ENCODE data around the gene CASTOR1. TPM values are rescaled to one million over a fixed set of nuclear protein-coding genes. Genes with fewer than 3 reads are reported as not detected.

Gene CASTOR1
- total and polyA plus RNA-seq, 2 donors (not counting 1 experiment from before 2014, with no cell fraction given) = 2.7 to 5.0 TPM

- no peak for TF ChIP-seq CTCF (conservative IDR thresholded peaks at IDR 0.05 in 1 of 2, IDR thresholded peaks at IDR 0.05 in 1 of 2; ENCODE audit: low read depth in 1 of 2, low read length in 2 of 2)
- no peak for TF ChIP-seq EZH2 (IDR thresholded peaks at IDR 0.05; ENCODE audit: low read length, missing control alignments)
- no peak overlapping the region for H2AFZ ChIP-seq (ENCODE audit: low read length)
- no peak overlapping the region for H3K9ac ChIP-seq (ENCODE audit: insufficient read depth, low read length)
- no peaks in the 10 kb centered on the region for H3K9me3 ChIP-seq (ENCODE audit: control insufficient read depth, insufficient read depth, low read depth, low read length)
- no peaks in the 10 kb centered on the region for H3K27me3 ChIP-seq (ENCODE audit: control insufficient read depth, insufficient read depth, low read length)
- no peaks in the 10 kb centered on the region for H3K79me2 ChIP-seq (ENCODE audit: control insufficient read depth, insufficient read depth, low read length)
- no peak overlapping the region for H3K27ac ChIP-seq (ENCODE audit: insufficient read depth, low read length)
- DNase-seq (ENCODE audit: low read depth in 2 of 2) = no peak
- no peak overlapping the region for H3K4me3 ChIP-seq (replicated peaks in 1 of 4; ENCODE audit: control extremely low read depth in 1 of 4, insufficient read depth in 1 of 4, low read depth in 3 of 4, low read length in 4 of 4)
- no peak overlapping the region for H3K4me2 ChIP-seq (ENCODE audit: extremely low read depth, insufficient read depth, low read length)
- no peaks in the 10 kb centered on the region for H3K4me1 ChIP-seq (ENCODE audit: control insufficient read depth, extremely low read depth, insufficient read depth, low read length)
- H4K20me1 ChIP-seq (ENCODE audit: control insufficient read depth, extremely low read depth, insufficient read depth, low read length) = no peaks in the 10 kb centered on the region
- H3K36me3 ChIP-seq (ENCODE audit: control insufficient read depth, insufficient read depth, low read length) = peaks cover 43% of the 10 kb centered on the region
These were observed 45.3 kb upstream of the CASTOR1 start for GRCh38 chr22:30334646-30335045.

- H3K36me3 ChIP-seq (ENCODE audit: control insufficient read depth, insufficient read depth, low read length) = peaks cover 38% of the 10 kb centered on the region
- no peak for TF ChIP-seq CTCF (conservative IDR thresholded peaks at IDR 0.05 in 1 of 2, IDR thresholded peaks at IDR 0.05 in 1 of 2; ENCODE audit: low read depth in 1 of 2, low read length in 2 of 2)
- TF ChIP-seq EZH2 (IDR thresholded peaks at IDR 0.05; ENCODE audit: low read length, missing control alignments) = no peak
- no peaks in the 10 kb centered on the region for H3K4me1 ChIP-seq (ENCODE audit: control insufficient read depth, extremely low read depth, insufficient read depth, low read length)
- no peak overlapping the region for H3K4me3 ChIP-seq (replicated peaks in 1 of 4; ENCODE audit: control extremely low read depth in 1 of 4, insufficient read depth in 1 of 4, low read depth in 3 of 4, low read length in 4 of 4)
- no peak for DNase-seq (ENCODE audit: low read depth in 2 of 2)
- no peak overlapping the region for H2AFZ ChIP-seq (ENCODE audit: low read length)
- H3K27me3 ChIP-seq (ENCODE audit: control insufficient read depth, insufficient read depth, low read length) = no peaks in the 10 kb centered on the region
- H3K4me2 ChIP-seq (ENCODE audit: extremely low read depth, insufficient read depth, low read length) = no peak overlapping the region
- H3K9me3 ChIP-seq (ENCODE audit: control insufficient read depth, insufficient read depth, low read depth, low read length) = no peaks in the 10 kb centered on the region
- no peak overlapping the region for H3K27ac ChIP-seq (ENCODE audit: insufficient read depth, low read length)
- no peaks in the 10 kb centered on the region for H3K79me2 ChIP-seq (ENCODE audit: control insufficient read depth, insufficient read depth, low read length)
- no peaks in the 10 kb centered on the region for H4K20me1 ChIP-seq (ENCODE audit: control insufficient read depth, extremely low read depth, insufficient read depth, low read length)
- H3K9ac ChIP-seq (ENCODE audit: insufficient read depth, low read length) = no peak overlapping the region
These were observed 44.4 kb upstream of the CASTOR1 start for GRCh38 chr22:30333707-30334087.

- H3K4me2 ChIP-seq (ENCODE audit: extremely low read depth, insufficient read depth, low read length) = no peak overlapping the region
- no peak overlapping the region for H3K27ac ChIP-seq (ENCODE audit: insufficient read depth, low read length)
- no peak overlapping the region for H2AFZ ChIP-seq (ENCODE audit: low read length)
- TF ChIP-seq EZH2 (IDR thresholded peaks at IDR 0.05; ENCODE audit: low read length, missing control alignments) (no peak), CTCF (conservative IDR thresholded peaks at IDR 0.05 in 1 of 2, IDR thresholded peaks at IDR 0.05 in 1 of 2; ENCODE audit: low read depth in 1 of 2, low read length in 2 of 2) (no peak)
- H3K4me3 ChIP-seq (replicated peaks in 1 of 4; ENCODE audit: control extremely low read depth in 1 of 4, insufficient read depth in 1 of 4, low read depth in 3 of 4, low read length in 4 of 4) = no peak overlapping the region
- no peaks in the 10 kb centered on the region for H3K4me1 ChIP-seq (ENCODE audit: control insufficient read depth, extremely low read depth, insufficient read depth, low read length)
- DNase-seq (ENCODE audit: low read depth in 2 of 2) = no peak
- H3K36me3 ChIP-seq (ENCODE audit: control insufficient read depth, insufficient read depth, low read length) = peaks cover 35% of the 10 kb centered on the region
- H3K79me2 ChIP-seq (ENCODE audit: control insufficient read depth, insufficient read depth, low read length) = no peaks in the 10 kb centered on the region
- H3K9me3 ChIP-seq (ENCODE audit: control insufficient read depth, insufficient read depth, low read depth, low read length) = no peaks in the 10 kb centered on the region
- no peaks in the 10 kb centered on the region for H4K20me1 ChIP-seq (ENCODE audit: control insufficient read depth, extremely low read depth, insufficient read depth, low read length)
- H3K9ac ChIP-seq (ENCODE audit: insufficient read depth, low read length) = no peak overlapping the region
- no peaks in the 10 kb centered on the region for H3K27me3 ChIP-seq (ENCODE audit: control insufficient read depth, insufficient read depth, low read length)
These were observed 43.8 kb upstream of the CASTOR1 start for GRCh38 chr22:30332994-30333706.

Data from fibroblast of lung (primary cell).